NCI-H82 treated with DMSO at 0.1 percent for 48 hours (cell line): ENCODE measurements around the gene ZMYND19.
"Not testable (repeated sequence)": the region's sequence is repeated elsewhere in the genome, so short reads cannot be mapped to it uniquely, and the experiment has no call there.

Experiments used
- DNase-seq: peaks from one replicate; lab custom pipeline; 2025; ENCODE audit not compliant: unreplicated experiment; lab: John Stamatoyannopoulos, UW

The ZMYND19 gene

DNA sequence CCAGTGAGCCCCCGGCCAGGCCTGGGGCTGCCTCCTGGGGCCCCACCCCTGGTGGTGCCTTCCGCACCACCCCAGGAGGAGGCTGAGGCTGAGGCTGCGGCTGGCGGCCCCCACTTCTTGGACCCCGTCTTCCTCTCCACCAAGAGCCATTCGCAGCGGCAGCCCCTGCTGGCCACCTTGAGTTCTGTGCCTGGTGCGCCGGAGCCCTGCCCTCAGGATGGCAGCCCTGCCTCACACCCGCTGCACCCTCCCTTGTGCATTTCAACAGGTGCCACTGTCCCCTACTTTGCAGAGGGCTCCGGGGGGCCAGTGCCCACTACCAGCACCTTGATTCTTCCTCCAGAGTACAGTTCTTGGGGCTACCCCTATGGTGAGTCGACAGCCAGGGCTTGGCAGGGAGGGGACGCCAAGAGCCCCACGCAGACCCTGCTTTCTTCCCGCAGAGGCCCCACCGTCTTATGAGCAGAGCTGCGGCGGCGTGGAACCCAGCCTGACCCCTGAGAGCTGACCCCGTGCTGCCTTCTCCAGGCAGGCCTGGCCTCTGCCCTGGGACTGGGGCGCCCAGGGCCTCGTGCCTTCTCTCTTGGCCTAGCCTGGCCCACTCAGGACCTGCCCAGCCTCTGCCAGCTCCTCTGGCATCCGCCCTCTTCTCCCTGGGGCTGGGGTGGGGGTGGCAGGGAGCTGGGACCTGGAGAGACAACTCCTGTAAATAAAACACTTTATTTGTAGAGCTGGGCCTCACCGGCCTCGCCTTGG lies 24.5 kb upstream of the ZMYND19 start:
- no peak for DNase-seq

- no peak for DNase-seq
Observed at GRCh38 chr9:137613738-137614523, 23.6 kb upstream of the ZMYND19 start.

GRCh38 chr9:137613259-137613658 lies 22.9 kb upstream of the ZMYND19 start:
- no peak for DNase-seq

DNA sequence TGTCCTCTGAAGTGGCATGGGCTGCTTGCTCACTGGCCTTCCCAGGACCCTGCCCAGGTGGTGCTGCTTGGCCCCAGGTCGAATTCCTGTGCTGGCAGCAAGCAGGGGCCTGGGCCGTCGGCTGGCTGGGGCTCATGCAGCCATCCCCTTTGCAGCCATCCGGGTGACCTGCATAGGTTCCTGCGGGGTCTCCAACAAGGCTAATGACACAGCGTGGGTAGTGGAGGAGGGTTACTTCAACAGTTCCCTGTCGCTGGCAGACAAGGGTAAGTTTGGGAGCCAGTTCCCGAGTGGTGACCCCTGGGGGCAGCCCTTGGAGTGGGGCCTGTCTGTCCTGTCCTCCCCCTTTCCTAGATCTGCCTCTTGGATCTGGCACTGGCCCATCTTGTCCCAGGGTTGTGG lies 22.4 kb upstream of the ZMYND19 start:
- DNase-seq = no peak

DNA sequence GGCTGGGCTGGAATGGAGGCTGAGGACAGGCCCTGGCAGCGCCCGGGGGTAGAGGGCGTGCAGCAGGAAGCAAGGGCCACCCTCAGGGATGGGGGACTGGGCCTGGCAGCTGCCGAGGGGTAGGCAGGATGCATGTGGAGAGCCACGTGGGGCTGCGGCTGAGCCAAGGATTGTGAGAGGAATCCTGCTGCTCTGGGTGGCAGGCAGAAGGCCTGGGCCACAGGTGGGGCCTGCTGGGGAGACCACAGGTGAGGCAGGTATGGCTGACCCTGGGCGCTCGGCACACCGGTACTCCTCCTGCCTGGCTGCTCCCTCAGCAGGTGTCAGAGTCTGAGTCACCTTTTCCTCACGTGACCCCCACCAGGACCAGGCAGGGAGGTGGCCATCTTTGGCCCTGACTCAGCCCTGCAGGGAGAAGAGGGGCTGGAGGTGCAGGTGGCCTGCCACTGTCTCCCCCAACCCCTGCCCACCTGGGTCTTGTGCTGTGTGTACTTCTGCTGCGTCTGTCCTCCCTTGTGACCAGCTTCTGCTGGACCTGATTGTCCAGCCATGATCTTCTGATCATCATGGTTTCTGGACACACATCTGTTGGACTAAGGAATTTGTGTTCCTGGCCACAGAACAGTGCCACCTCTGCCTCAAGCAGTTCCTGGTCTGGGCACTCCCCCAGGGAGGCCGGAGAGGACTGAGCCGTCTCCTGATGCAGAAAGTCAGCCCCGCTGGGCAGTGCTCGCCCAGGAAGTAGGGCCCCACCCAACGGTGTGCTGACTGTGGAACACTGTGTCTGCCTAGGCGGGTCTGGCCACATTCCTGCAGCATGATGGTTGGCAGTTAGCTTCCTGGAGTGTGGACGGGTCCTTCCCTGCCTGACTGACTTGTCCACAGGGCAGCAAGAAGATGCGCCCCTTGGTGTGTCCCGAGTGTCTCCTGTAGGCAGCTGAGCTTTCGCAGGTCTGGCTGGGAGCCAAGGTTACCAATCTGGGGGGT lies 21.6 kb upstream of the ZMYND19 start:
- DNase-seq = no peak

- DNase-seq = no peak
Observed at GRCh38 chr9:137610944-137611343, 20.6 kb upstream of the ZMYND19 start.

GRCh38 chr9:137607141-137607857 lies 17.0 kb upstream of the ZMYND19 start:
- DNase-seq = no peak

DNA sequence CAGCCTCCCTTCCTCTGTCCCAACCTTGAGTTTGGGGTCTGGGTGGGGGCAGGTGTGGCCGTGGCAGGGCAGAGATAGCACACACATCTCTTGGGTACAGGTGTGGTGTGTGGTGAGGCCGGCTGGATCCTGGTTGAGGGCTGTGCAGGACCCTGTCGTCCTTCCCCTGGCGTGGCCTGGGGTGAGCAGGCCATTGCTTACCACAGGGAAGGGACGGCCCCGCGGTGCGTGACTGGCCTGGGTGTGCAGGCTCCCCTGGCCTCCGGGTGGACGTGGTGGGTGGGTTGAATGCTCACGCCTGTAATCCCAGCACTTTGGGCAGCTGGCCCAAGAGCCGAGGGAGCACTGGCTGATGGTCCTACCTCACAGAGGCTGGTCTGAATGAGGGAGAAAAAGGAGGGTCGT lies 16.4 kb upstream of the ZMYND19 start:
- no peak for DNase-seq

GRCh38 chr9:137606005-137606621 lies 15.8 kb upstream of the ZMYND19 start:
- no peak for DNase-seq

DNA sequence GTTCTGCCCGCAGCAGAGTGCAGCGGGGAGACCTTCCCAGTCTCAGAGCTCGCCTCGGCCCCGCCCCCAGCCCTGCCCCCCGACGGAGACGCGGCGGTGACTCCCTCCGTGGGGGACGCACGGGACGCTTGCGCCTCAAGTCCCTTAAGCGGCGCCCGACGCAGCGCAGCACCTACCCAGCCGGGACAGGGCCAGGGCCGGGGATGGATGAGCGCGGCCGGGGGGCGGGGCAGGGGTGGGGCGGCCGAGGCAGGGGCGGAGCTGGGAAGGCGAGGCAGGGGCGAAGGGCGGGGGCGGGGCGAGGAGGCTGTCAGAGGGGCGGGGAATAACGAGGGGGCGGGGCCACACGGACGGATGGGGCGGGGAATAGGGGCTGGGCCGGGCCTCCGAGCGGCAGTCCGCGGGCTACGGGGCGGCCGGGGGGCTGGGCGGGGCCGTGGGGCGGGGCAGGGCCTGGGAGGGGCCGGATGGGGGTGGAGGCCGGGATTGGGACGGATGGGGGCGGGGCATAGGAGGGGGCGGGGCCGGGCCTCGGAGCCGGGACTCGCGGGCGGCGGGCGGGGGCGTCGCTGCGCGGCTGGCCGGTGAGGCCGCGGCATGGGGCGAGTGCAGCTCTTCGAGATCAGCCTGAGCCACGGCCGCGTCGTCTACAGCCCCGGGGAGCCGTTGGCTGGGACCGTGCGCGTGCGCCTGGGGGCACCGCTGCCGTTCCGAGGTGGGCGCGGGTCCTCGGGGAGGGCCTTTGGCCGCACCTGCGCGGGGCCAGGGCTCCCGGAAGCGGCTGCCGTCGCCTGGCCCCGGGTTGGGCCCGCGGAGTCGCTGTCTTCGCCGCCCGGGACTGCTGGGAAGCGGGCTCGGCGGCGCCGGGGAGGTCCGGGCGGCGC lies 15.1 kb upstream of the ZMYND19 start, which contains the start of gene ARRDC1:
ARRDC1 (plus strand) TSS at position 566 of the 884 bp plus-strand sequence; CDS start at position 598, 32 bp downstream.
- DNase-seq = peak; percentile 48

- no peak for DNase-seq
Observed at GRCh38 chr9:137604345-137605086, 14.2 kb upstream of the ZMYND19 start.

- DNase-seq = no peak
Observed at GRCh38 chr9:137603879-137604278, 13.6 kb upstream of the ZMYND19 start.

DNA sequence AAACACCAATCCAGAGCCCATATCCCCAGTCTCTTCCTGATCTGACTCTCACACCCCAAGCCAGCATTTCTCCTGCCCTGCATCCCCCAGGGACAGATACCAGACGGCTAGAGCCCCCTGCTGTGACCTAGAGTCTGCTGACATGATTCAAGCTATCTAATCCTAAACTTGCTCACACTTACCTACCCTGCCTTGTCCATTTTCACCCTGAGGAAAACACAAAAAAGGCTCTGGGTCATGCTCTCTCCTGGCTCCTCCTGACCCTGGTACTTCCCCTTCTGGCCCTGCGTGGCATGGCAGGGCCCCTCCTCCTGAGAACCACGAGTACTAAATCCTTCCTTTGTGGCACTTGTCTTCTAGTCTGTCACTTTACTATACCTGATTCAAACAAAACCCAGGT lies 12.3 kb upstream of the ZMYND19 start:
- DNase-seq = peak; percentile 22

GRCh38 chr9:137598943-137599342 lies 8.6 kb upstream of the ZMYND19 start:
- no peak for DNase-seq

DNA sequence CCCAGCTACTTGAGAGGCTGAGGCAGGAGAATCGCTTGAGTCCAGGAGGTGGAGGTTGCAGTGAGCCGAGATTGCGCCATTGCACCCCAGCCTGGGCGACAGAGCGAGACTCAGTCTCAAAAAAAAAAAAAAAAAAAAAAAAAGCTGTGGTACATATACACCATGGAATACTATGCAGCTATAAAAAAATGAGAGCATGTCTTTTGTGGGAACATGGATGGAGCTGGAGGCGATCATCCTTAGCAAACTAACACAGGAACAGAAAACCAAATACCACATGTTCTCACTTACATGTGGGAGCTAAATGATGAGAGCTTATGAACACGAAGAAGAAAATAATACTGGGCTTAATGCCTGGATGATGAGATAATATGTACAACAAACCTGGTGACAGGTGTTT lies 6.3 kb upstream of the ZMYND19 start:
- not testable (repeated sequence) for DNase-seq

GRCh38 chr9:137593176-137593575 lies 2.9 kb upstream of the ZMYND19 start:
- DNase-seq = no peak

DNA sequence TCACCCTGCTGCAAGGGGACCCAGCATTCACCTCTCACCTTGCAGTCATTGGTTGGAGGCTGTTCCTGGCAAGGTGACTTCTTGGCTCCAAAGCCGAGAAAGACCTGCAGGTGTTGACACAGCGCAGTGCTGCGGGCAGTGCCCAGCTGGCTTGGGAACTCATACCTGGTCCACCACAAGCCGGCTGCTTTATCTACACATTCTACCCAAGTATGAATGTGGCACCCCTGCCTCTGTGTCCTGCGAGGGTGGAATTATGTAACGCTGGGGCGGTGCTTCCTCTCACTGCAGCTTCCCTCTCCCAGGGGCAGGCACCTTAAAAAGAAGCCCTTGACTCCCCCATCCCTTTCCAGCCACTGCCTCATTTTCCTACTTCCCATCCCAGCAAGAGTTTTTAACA lies 2.5 kb upstream of the ZMYND19 start:
- no peak for DNase-seq

GRCh38 chr9:137590123-137590468 lies 216 bp downstream of the ZMYND19 start:
- no peak for DNase-seq
